ENCODE data around the gene NRROS. TPM values are rescaled to one million over a fixed set of nuclear protein-coding genes. Genes with fewer than 3 reads are reported as not detected.

Gene NRROS
- total RNA-seq, 6 experiments from 2014 or later: 0.07 to 0.23 (median 0.13) TPM; not detected in 1

- Mint-ChIP-seq H3K27me3 (ENCODE audit: insufficient read depth) (peaks cover 17% of the 10 kb centered on the region), H3K4me1 (ENCODE audit: low read depth) (peaks cover 28% of the 10 kb centered on the region), H3K36me3 (ENCODE audit: low read depth) (no peaks in the 10 kb centered on the region), H3K4me3 (no peak overlapping the region), H3K27ac (no peak overlapping the region), H3K9me3 (no peaks in the 10 kb centered on the region)
- TF ChIP-seq CTCF (IDR thresholded peaks at IDR 0.05): no peak
- no peak for DNase-seq
These were observed 50.6 kb downstream of the NRROS start for GRCh38 chr3:196689941-196690660.

DNA sequence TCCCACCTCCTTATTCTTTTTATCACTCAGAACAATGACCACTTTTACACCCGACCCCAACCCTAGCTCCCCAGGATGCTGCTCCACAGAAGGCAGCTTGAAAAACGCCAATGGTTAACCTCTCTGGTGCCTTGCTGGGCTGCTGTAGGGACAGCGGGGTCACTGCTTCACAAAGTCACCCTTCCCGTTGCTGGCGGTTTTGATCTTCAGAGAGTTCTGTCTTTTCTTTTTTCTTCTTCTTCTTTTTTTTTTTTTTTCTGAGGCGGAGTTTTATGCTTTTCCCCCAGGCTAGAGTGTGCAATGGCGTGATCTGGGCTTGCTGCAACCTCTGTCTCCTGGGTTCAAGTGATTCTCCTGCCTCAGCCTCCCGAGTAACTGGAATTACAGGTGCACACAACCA is 51.9 kb downstream of the NRROS start:
- no peak for TF ChIP-seq CTCF (IDR thresholded peaks at IDR 0.05)
- Mint-ChIP-seq H3K36me3 (ENCODE audit: low read depth) (no peaks in the 10 kb centered on the region), H3K4me3 (no peak overlapping the region), H3K9me3 (no peaks in the 10 kb centered on the region), H3K27me3 (ENCODE audit: insufficient read depth) (peaks cover 17% of the 10 kb centered on the region), H3K27ac (no peak overlapping the region), H3K4me1 (ENCODE audit: low read depth) (peaks cover 19% of the 10 kb centered on the region)
- no peak for DNase-seq

DNA sequence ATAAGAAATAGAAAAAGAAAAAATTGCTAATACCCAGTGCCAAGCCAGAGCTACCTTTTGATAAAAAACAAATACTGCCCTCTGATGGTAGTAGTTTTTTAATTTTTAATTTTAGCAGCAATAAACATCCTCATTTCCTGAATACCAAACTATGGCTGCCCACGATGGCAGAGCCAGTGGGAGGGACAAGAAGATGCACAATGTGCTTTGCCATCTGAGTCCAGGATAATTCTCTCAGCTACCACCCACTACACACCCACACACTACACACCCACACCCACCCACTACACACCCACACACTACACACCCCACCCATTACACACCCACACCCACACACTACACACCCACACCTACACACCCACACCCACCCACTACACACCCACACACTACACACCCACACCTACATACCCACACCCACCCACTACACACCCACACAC is 54.7 kb downstream of the NRROS start:
- peak; percentile 20 for DNase-seq

GRCh38 chr3:196694941-196695848 is 55.7 kb downstream of the NRROS start:
- no peak for DNase-seq
- Mint-ChIP-seq H3K36me3 (ENCODE audit: low read depth) (no peaks in the 10 kb centered on the region), H3K27me3 (ENCODE audit: insufficient read depth) (peaks cover 17% of the 10 kb centered on the region), H3K4me3 (no peak overlapping the region), H3K4me1 (ENCODE audit: low read depth) (no peaks in the 10 kb centered on the region), H3K9me3 (no peaks in the 10 kb centered on the region), H3K27ac (no peak overlapping the region)
- TF ChIP-seq CTCF (IDR thresholded peaks at IDR 0.05): no peak

More for the DNA sequence above, 54.7 kb downstream of the NRROS start:
- TF ChIP-seq CTCF (IDR thresholded peaks at IDR 0.05): peak; percentile 63
- H3K27me3 Mint-ChIP-seq (ENCODE audit: insufficient read depth): peaks cover 17% of the 10 kb centered on the region
- no peak overlapping the region for H3K27ac Mint-ChIP-seq
- H3K36me3 Mint-ChIP-seq (ENCODE audit: low read depth): no peaks in the 10 kb centered on the region
- no peaks in the 10 kb centered on the region for H3K4me1 Mint-ChIP-seq (ENCODE audit: low read depth)
- no peak overlapping the region for H3K4me3 Mint-ChIP-seq
- H3K9me3 Mint-ChIP-seq: no peaks in the 10 kb centered on the region

DNA sequence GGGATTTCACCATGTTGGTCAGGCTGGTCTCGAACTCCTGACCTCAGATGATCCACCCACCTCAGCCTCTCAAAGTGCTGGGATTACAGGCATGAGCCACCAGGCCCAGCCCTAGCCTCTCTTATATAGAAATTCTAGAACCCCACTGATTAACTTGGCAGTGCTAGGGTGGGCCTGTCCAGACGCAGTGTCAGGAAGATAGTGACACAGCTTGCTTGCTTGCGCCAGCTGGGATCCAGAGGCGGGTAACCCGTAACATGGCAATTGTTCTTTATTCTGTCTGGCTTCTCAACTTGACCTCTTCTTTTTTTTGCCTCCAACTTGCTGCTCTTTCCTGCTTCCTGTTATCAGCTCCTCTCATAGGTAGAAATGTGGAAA is 56.3 kb downstream of the NRROS start:
- Mint-ChIP-seq H3K4me3 (no peak overlapping the region), H3K36me3 (ENCODE audit: low read depth) (no peaks in the 10 kb centered on the region), H3K27me3 (ENCODE audit: insufficient read depth) (peaks cover 14% of the 10 kb centered on the region), H3K4me1 (ENCODE audit: low read depth) (no peaks in the 10 kb centered on the region), H3K27ac (no peak overlapping the region), H3K9me3 (no peaks in the 10 kb centered on the region)
- no peak for TF ChIP-seq CTCF (IDR thresholded peaks at IDR 0.05)
- no peak for DNase-seq
